Activated CD4-positive, alpha-beta T cell treated with anti-CD3 and anti-CD28 coated beads for 36 hours (primary cell): ENCODE results near the gene BABAM1. TPM values are rescaled to one million over a fixed set of nuclear protein-coding genes. Genes with fewer than 3 reads are reported as not detected.

Experiments
- ATAC-seq: fragments of 200-7000 bp; cut with Tn5 transposase; one replicate; pipeline ENCODE4 v1.10.0; 2021; ENCODE audit warnings: mild to moderate bottlenecking, moderate library complexity
- CTCF ChIA-PET: fragments of 350-600 bp; sonication (Branson Sonifier 250); formaldehyde crosslinking; loops from one replicate; lab custom pipeline; 2021; ENCODE audit warnings: antibody characterized with exemption; lab: Charles Lee
- POLR2A ChIA-PET: fragments of 350-600 bp; sonication (Branson Sonifier 250); formaldehyde crosslinking; loops from one replicate; lab custom pipeline; 2021; ENCODE audit warnings: antibody characterized with exemption, inconsistent platforms; lab: Charles Lee
- DNase-seq: peaks from one replicate; pipeline ENCODE4 v3.0.0-alpha.2; 2020
- H3K27ac Mint-ChIP-seq: one replicate; pipeline ENCODE4 v1.8.0; 2021; ENCODE audit warnings: mixed read lengths
- H3K27me3 Mint-ChIP-seq: one replicate; pipeline ENCODE4 v1.8.0; 2021; ENCODE audit warnings: mixed read lengths
- H3K36me3 Mint-ChIP-seq: one replicate; pipeline ENCODE4 v1.8.0; 2021; ENCODE audit warnings: low read depth, mixed read lengths
- H3K4me1 Mint-ChIP-seq: one replicate; pipeline ENCODE4 v1.8.0; 2021; ENCODE audit warnings: mixed read lengths
- H3K4me3 Mint-ChIP-seq: one replicate; pipeline ENCODE4 v1.8.0; 2021; ENCODE audit warnings: mild to moderate bottlenecking, moderate library complexity, mixed read lengths
- H3K9me3 Mint-ChIP-seq: one replicate; pipeline ENCODE4 v1.8.0; 2021; ENCODE audit warnings: low read depth, mixed read lengths
- intact Hi-C, 2 experiments: fragments of 100-400 bp; cut with DNase I in 1 of 2; cut with micrococcal nuclease in 1 of 2; formaldehyde crosslinking; loops; one replicate each; pipeline versions ENCODE4 v1.14.2 to v1.15.1; 2022 to 2024; cut with DNase I, micrococcal nuclease
- total RNA-seq, 2 experiments: library from RNA; stranded (reverse); gene quantifications; one replicate each; pipeline ENCODE4 v1.2.3, GENCODE V29; 2021

The BABAM1 gene
- total RNA-seq, 2 experiments from 2014 or later: 109 to 132 TPM

- no peak for ATAC-seq
- intact Hi-C loops: no loop called here
- no peaks in the 10 kb centered on the region for H3K9me3 Mint-ChIP-seq
Observed at GRCh38 chr19:17275441-17276175, 8.4 kb downstream of the BABAM1 start.

GRCh38 chr19:17279436-17279835, 12.2 kb downstream of the BABAM1 start:
- H3K9me3 Mint-ChIP-seq: no peaks in the 10 kb centered on the region
- DNase-seq: no peak
- CTCF ChIA-PET: interaction anchor here (0.6 to 6.3 kb wide), 2 partner anchors 20 to 567 kb away, joined by 3 to 45 read pairs; no protein-coding TSS in a partner anchor
- H3K4me3 Mint-ChIP-seq: no peak overlapping the region
- no peak for ATAC-seq
- POLR2A ChIA-PET: interaction anchor here (0.7 kb wide), 1 partner anchor 14 kb away, joined by 3 read pairs; no protein-coding TSS in a partner anchor
- intact Hi-C loops: no loop called here
- peaks cover 3% of the 10 kb centered on the region for H3K27me3 Mint-ChIP-seq
- H3K27ac Mint-ChIP-seq: no peak overlapping the region
- H3K4me1 Mint-ChIP-seq: peaks cover 8% of the 10 kb centered on the region
- peaks cover 23% of the 10 kb centered on the region for H3K36me3 Mint-ChIP-seq

More at GRCh38 chr19:17275441-17276175, 8.4 kb downstream of the BABAM1 start:
- DNase-seq: no peak
- H3K4me3 Mint-ChIP-seq: no peak overlapping the region
- POLR2A ChIA-PET: no interaction called here
- no peak overlapping the region for H3K27ac Mint-ChIP-seq
- H3K27me3 Mint-ChIP-seq: no peaks in the 10 kb centered on the region
- CTCF ChIA-PET: interaction anchor here (0.6 kb wide), 2 partner anchors 13 to 756 kb away, joined by 3 read pairs; no protein-coding TSS in a partner anchor
- H3K4me1 Mint-ChIP-seq: no peaks in the 10 kb centered on the region
- peaks cover 37% of the 10 kb centered on the region for H3K36me3 Mint-ChIP-seq

- intact Hi-C loops: loop anchor here (1.0 to 2.0 kb wide), 7 partner anchors 13 to 510 kb away; no protein-coding TSS in a partner anchor
- H3K4me3 Mint-ChIP-seq: peak within 1 kb of the TSS; percentile 73
- DNase-seq (peak; percentile 50), ATAC-seq (peak; percentile 14)
- peaks cover 3% of the 10 kb centered on the region for H3K27me3 Mint-ChIP-seq
- no peaks in the 10 kb centered on the region for H3K9me3 Mint-ChIP-seq
- H3K36me3 Mint-ChIP-seq: peaks cover 7% of the 10 kb centered on the region
- H3K4me1 Mint-ChIP-seq: peaks cover 8% of the 10 kb centered on the region
- CTCF ChIA-PET: interaction anchor here (0.6 to 6.3 kb wide), 9 partner anchors 11 to 544 kb away, joined by 3 to 45 read pairs (median 3); partner anchors contain the start of genes BABAM1, MRPL34 and OCEL1
- POLR2A ChIA-PET: interaction anchor here (0.7 to 1.0 kb wide), 2 partner anchors 15 to 16 kb away, joined by 3 to 6 read pairs; partner anchors contain the start of gene BABAM1
- peak within 1 kb of the TSS; percentile 59 for H3K27ac Mint-ChIP-seq
Observed at GRCh38 chr19:17281391-17282304, 14.4 kb downstream of the BABAM1 start, which contains the start of gene ANKLE1. TSS of gene ANKLE1 (plus strand) at chr19:17281901. CDS start at chr19:17281921, 20 bp downstream.

GRCh38 chr19:17282488-17283125, 15.4 kb downstream of the BABAM1 start:
- Mint-ChIP-seq H3K36me3 (peaks cover under 1% of the 10 kb centered on the region), H3K4me3 (peak overlapping the region; percentile 73), H3K27ac (peak overlapping the region; percentile 59), H3K27me3 (peaks cover 3% of the 10 kb centered on the region), H3K9me3 (no peaks in the 10 kb centered on the region), H3K4me1 (peaks cover 8% of the 10 kb centered on the region)
- POLR2A ChIA-PET: interaction anchor here (0.6 to 0.7 kb wide), 2 partner anchors 15 to 17 kb away, joined by 3 to 4 read pairs; no protein-coding TSS in a partner anchor
- DNase-seq (peak; percentile 90), ATAC-seq (peak; percentile 96)
- intact Hi-C loops: loop anchor here (1.0 to 2.0 kb wide), 7 partner anchors 14 to 511 kb away; no protein-coding TSS in a partner anchor
- CTCF ChIA-PET: interaction anchor here (0.6 to 6.3 kb wide), 10 partner anchors 10 to 545 kb away, joined by 3 to 45 read pairs (median 3); partner anchors contain the start of genes BABAM1 and MRPL34

GRCh38 chr19:17283504-17283996, 16.3 kb downstream of the BABAM1 start:
- Mint-ChIP-seq H3K4me3 (no peak overlapping the region), H3K4me1 (peaks cover 8% of the 10 kb centered on the region), H3K9me3 (no peaks in the 10 kb centered on the region), H3K27ac (no peak overlapping the region), H3K27me3 (peaks cover 3% of the 10 kb centered on the region), H3K36me3 (no peaks in the 10 kb centered on the region)
- DNase-seq (no peak), ATAC-seq (no peak)
- ChIA-PET CTCF (interaction anchor here (0.9 to 6.3 kb wide), 5 partner anchors 16 to 215 kb away, joined by 3 to 45 read pairs (median 6); partner anchors contain the start of gene MRPL34), POLR2A (no interaction called here)
- intact Hi-C loops: loop anchor here in 1 of 2 experiments (2.0 kb wide), 1 partner anchor 505 kb away; no protein-coding TSS in a partner anchor

GRCh38 chr19:17285415-17286135, 18.3 kb downstream of the BABAM1 start:
- peaks cover 8% of the 10 kb centered on the region for H3K4me1 Mint-ChIP-seq
- ATAC-seq: no peak
- H3K4me3 Mint-ChIP-seq: no peak overlapping the region
- ChIA-PET CTCF (interaction anchor here (1.0 kb wide), 1 partner anchor 19 kb away, joined by 4 read pairs; no protein-coding TSS in a partner anchor), POLR2A (no interaction called here)
- H3K27ac Mint-ChIP-seq: no peak overlapping the region
- DNase-seq: no peak
- no peaks in the 10 kb centered on the region for H3K36me3 Mint-ChIP-seq
- intact Hi-C loops: no loop called here
- H3K27me3 Mint-ChIP-seq: peaks cover 3% of the 10 kb centered on the region
- H3K9me3 Mint-ChIP-seq: no peaks in the 10 kb centered on the region

GRCh38 chr19:17286263-17286662, 19.0 kb downstream of the BABAM1 start:
- H3K4me1 Mint-ChIP-seq: peaks cover 6% of the 10 kb centered on the region
- no peaks in the 10 kb centered on the region for H3K9me3 Mint-ChIP-seq
- ChIA-PET CTCF (interaction anchor here (0.9 kb wide), 1 partner anchor 26 kb away, joined by 3 read pairs; no protein-coding TSS in a partner anchor), POLR2A (no interaction called here)
- DNase-seq (no peak), ATAC-seq (no peak)
- peaks cover 3% of the 10 kb centered on the region for H3K27me3 Mint-ChIP-seq
- H3K36me3 Mint-ChIP-seq: no peaks in the 10 kb centered on the region
- intact Hi-C loops: no loop called here
- no peak overlapping the region for H3K27ac Mint-ChIP-seq
- no peak overlapping the region for H3K4me3 Mint-ChIP-seq

GRCh38 chr19:17286752-17287151, 19.5 kb downstream of the BABAM1 start:
- ChIA-PET POLR2A (no interaction called here), CTCF (interaction anchor here (0.9 kb wide), 1 partner anchor 26 kb away, joined by 3 read pairs; no protein-coding TSS in a partner anchor)
- Mint-ChIP-seq H3K4me3 (no peak overlapping the region), H3K27ac (no peak overlapping the region), H3K9me3 (no peaks in the 10 kb centered on the region), H3K4me1 (peaks cover 3% of the 10 kb centered on the region), H3K36me3 (no peaks in the 10 kb centered on the region), H3K27me3 (peaks cover 3% of the 10 kb centered on the region)
- ATAC-seq (no peak), DNase-seq (no peak)
- intact Hi-C loops: no loop called here

- H3K9me3 Mint-ChIP-seq: no peaks in the 10 kb centered on the region
- H3K4me3 Mint-ChIP-seq: no peak overlapping the region
- no peaks in the 10 kb centered on the region for H3K27me3 Mint-ChIP-seq
- intact Hi-C loops: no loop called here
- ChIA-PET CTCF (no interaction called here), POLR2A (no interaction called here)
- DNase-seq (peak; percentile 78), ATAC-seq (peak; percentile 16)
- H3K36me3 Mint-ChIP-seq: peaks cover 2% of the 10 kb centered on the region
- peaks cover 3% of the 10 kb centered on the region for H3K4me1 Mint-ChIP-seq
- H3K27ac Mint-ChIP-seq: no peak overlapping the region
Observed at GRCh38 chr19:17289489-17289888, 22.2 kb downstream of the BABAM1 start.
